SW 1271 (cell line): Measurements from ENCODE around the gene AJAP1.

ENCODE experiments used
- DNase-seq, 2 experiments: peaks; one replicate each; lab custom pipeline; 2025; lab: John Stamatoyannopoulos, UW

Gene AJAP1

DNA sequence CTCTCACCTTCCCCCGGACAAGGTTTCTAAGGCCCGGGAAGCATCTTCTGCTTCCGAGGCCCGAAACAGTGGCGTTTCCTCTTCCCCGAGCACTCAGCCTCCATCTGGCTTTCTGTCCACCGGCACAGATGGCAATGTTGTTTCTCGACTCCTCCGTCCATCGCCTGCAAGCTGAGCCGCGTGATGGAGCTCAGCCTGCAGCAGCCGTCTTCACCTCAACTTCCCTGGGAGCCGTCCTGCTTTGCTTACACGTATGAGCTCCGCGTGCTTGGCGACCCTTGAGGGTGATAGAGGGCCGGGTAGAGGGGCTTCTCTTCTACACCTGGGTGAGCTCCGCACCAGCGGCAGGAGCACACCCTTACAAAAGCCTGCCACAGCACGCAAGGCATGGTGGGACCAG is 80.4 kb downstream of the AJAP1 start:
- no peak for DNase-seq

DNA sequence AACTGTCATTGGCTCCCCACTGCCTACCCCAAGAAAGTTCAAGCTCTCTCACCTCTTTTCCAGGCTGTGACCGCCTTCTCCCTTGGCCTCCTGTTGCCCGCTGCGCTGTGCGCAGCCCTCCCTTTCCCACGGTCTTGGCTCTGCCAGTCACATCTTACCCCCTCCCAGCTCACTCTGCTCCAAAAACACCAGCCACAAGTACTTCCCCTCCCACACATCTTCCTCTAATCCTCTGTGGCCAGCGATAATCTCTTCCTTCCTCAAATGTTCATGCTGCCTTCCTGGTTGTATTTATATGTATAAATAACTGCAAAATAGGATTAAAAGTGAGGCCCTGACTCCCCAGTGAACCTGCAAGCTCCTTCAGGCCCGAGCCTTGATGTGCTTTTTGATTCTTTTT is 81.8 kb downstream of the AJAP1 start:
- no peak for DNase-seq

GRCh38 chr1:4741876-4742423 is 87.5 kb downstream of the AJAP1 start:
- no peak for DNase-seq

GRCh38 chr1:4743978-4744750 is 89.8 kb downstream of the AJAP1 start:
- DNase-seq: no peak

GRCh38 chr1:4745560-4745959 is 91.2 kb downstream of the AJAP1 start:
- DNase-seq: no peak

- DNase-seq: no peak
These were observed 95.0 kb downstream of the AJAP1 start for GRCh38 chr1:4749406-4749805.

DNA sequence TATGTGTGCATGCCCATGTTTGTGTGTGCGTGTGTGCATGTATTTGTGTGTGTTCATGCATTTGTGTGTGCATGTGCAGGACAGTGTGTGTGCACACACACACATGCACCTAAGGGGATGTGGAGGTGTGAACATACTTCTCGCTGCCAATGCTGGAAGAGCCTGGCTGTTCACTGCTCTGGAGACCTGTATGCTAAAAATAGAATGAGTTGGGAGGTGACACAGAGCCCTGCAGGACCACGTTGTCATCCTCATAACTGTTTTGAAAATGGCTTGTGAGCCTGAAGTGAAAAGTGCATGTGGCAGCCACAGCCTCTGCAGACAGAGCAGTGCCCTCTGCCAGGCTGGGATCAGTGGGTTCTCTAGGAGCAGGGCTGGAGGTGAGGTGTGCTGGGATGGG is 95.8 kb downstream of the AJAP1 start:
- no peak for DNase-seq

GRCh38 chr1:4752059-4752458 is 97.7 kb downstream of the AJAP1 start:
- DNase-seq: no peak

DNA sequence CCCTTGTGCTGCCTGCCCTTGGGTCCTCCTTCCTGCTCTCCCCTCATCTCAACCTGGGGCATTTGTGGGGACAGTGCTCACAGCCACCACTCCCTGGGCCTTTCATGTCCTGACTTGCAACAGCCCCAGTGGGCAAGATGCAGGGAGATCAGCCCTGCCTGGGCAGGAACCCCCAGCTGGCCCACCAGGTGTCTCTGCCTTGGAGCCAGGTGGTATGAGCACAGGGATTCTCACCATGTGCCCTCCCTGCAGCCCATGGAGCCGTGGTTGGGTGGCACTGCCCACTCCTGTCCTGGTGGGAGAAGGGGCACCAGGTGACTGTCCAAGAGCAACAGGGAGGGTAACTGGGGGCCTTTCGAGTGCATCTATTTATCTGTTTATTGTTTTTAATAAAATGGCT is 100.4 kb downstream of the AJAP1 start:
- no peak for DNase-seq

- no peak for DNase-seq
These were observed 101.0 kb downstream of the AJAP1 start for GRCh38 chr1:4755301-4755845.

DNA sequence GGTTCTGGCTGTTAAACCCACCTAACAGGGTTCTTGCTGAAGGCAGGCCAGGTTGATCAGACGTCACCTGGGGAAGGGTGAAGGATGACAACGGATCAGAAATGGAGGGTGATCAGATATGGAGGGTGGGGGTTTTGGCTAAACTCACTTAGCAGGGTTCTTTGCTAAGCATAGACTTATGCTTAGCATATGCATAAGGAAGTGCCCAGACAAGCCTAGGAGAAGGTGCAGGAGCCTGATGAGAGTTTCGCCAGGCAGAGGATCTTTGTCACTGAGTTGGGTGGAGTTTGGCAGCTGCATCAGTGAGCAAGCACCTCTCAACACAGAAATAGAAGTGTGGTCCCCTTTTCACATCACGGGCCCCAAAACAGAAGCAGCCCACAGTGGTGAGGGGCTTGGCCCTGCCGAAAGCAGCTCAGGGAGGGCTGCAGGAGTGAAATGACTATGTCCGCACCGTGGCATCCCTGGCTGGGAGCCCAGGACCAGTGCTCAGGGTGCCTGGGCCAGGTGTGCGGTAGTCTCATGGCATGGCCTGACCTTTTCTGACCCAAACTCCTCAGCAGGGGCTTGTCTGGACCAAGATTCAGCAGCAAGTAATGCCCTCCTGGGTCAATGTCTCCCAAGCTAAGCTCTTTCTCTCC is 101.6 kb downstream of the AJAP1 start:
- DNase-seq: no peak

DNA sequence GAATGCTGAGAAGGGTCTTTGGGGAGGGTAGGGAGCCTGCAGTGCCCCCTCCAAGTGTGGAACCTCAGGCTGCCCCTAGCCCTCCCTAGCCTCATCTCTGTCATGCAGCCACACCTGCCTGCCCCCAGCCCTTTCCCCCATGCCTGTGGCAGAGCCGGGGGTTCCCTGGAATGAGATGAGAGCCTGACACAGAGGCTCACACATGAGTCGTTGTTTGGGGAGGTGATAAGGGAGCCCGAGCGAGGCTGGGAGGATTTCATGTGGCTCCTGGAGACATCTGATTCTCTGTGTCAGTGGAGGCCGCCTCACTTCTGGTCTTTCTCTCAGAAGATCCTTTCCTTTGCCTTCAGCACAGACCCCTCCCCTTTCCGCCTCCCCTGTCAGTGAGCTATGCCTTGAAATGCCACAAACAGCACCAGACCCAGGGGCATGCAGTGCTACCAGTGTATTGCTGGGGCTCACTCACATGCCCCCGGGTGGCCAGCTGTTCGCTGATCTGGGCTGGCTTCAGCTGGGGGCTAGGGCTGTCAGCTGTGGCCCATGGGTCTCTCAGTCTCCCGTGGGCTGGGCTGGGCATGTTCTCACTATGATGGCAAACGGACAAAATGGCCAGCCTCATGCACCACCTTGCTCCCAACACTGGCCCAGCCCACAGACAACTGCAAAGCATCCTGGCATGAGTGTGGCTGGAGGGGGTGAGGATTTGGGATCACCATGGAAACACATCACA is 102.6 kb downstream of the AJAP1 start:
- DNase-seq: no peak

- DNase-seq: no peak
These were observed 105.3 kb downstream of the AJAP1 start for GRCh38 chr1:4759671-4760070.

DNA sequence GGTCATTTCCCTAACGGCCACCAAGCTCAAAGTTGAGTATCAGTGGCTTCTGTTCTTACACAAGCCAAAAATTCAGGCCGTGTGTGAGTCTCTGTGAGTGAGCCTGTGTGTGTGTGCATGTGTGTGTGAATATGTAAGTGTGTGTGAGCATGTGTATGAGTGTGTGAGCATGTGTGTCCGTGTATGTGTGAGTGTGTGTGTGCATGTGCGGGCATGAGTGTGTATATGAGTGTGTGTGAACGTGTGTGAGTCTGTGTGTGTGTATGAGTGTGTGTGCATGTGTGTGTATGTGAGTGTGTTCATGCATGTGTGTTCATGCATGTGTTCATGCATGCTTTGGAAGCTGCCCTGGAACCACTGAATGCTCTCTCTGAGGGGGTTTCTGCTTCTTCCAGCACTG is 105.7 kb downstream of the AJAP1 start:
- DNase-seq: no peak

DNA sequence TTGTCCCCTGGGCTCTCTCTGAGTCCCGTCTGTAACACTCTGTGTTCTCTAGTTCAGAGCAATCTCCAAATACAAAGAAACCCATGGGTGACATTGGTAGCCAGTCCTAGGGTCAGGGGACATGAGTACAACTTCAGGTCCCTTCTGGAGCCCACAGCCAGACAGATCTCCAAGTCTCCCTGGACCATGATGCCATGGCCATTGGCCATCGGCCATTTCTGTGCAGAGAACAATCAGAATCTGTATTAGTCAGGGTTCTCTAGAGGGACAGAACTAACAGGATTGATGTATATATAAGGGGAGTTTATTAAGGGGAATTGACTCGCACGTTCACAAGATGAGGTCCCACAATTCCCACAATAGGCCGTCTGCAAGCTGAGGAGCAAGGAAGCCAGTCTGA is 106.9 kb downstream of the AJAP1 start:
- no peak for DNase-seq

- DNase-seq: no peak
These were observed 107.7 kb downstream of the AJAP1 start for GRCh38 chr1:4762146-4762545.

GRCh38 chr1:4767308-4767707 is 112.9 kb downstream of the AJAP1 start:
- no peak for DNase-seq

DNA sequence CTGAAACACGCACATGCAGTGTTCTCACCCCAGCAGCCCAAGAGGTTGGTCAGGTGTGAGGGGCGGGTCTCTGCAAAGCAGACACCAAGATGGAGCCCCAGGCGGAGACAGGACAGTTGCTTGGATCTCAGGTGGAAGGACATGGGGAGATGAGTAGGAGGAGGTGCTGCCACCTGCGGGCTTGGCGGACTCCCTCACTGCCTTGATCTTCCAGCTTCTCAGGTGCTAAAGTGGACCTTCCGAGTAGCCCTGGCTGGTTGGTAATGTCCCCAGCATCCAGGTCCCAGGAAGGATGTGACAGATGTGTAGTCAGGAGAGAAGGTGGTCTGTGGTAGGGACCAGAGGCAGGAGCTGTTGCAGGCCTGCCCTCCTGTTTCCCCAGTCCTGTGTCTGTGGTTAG is 114.1 kb downstream of the AJAP1 start:
- no peak for DNase-seq

DNA sequence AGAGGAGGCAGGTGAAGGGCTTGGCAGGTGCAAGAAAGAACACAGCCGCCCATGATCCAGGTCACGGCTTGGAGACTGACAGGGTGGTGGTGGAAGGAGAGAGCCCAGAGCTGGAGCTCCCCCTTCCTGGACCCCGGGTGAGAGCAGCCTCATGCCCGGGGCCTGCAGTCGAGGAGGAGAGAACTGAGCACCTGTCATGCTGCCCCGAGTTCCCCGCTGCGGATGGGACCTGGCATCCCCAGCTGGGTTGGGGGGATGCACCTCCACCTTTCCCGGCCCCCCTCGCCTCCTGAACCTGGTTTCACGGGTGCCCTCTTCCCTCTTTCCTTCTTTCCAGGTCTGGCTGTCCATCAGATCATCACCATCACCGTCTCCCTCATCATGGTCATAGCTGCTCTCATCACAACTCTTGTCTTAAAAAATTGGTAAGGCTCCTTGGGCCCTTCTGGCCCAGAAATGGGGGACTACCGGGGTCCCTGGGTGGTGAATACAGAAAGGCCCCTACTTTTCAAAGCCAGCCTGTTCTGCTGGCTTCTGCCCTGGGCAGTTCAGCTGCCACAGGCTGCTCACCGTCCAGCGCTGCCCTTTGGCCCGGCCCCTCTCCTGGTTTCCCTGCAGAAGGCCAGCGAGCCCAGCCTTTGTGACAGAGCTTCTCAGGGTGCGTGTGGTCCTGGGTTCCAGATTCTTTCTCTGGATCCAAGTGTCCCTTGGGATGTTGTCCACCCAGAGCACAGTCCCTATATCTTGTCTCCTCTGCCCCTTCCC is 115.3 kb downstream of the AJAP1 start:
- DNase-seq: no peak

DNA sequence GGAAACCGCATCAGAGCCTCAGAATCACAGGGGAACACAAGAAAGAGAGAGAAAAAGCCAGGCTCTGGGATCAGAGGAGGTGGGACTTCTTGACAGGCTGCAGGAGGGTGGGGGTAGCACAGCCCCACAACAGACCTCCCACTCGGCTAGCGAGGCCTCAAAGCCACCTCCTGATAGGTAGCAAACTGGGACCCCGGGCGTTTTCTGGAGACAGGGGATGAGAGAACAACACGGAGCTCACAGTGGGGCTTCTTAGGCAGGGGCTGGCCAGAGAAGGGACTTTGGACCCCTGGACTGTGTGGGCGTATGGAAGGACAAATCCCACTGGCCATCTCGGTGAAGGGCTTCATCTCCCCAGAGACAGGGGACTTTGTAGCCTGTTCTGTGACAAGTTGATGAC is 116.3 kb downstream of the AJAP1 start:
- DNase-seq: no peak

- DNase-seq: no peak
These were observed 116.9 kb downstream of the AJAP1 start for GRCh38 chr1:4771267-4771666.

GRCh38 chr1:4771721-4772120 is 117.3 kb downstream of the AJAP1 start:
- no peak for DNase-seq
